Erythroblast (primary cell): Measurements from ENCODE around the gene SLC29A3.

ENCODE experiments used
- GATA1 ChIP-seq: IDR thresholded peaks from 2 replicates; pipeline ENCODE4 v1.6.1; 2011; ENCODE audit warnings: low read depth, mild to moderate bottlenecking, control low read depth, low read length, moderate library complexity
- POLR2A ChIP-seq: IDR thresholded peaks from 2 replicates; pipeline ENCODE4 v1.6.1; 2011; ENCODE audit warnings: mild to moderate bottlenecking, low read length

DNA sequence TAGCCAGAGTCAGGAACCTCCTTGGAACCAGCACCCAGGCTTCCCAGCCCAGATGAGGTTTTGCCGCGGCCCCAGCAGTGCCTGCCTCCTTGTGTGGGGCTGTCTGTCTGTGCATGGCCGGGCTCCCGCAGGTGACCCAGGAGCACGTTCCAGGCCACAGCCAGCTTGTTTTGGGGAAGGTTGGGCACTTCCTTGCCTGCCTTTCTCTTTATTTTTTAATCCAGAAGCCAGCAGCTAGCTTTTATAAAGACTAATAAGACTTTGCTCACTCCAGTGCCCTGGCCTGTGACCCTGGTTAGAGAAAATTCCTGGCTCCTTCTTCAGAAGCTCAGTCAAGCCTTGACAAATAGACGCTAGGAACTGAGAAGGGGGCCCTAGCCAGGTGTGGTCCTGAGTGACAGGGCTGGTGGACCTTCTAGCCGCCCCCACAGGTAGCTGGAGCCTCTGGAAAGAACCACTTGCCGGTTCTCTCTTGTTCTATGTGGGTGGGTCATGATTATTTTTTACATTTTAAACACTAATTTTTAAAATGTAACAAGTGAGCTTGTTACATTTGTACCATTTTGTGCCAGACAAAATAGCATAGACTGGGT, 837 bp downstream of the SLC29A3 start:
- no peak for TF ChIP-seq POLR2A
- no peak for TF ChIP-seq GATA1
